Ascending aorta (tissue), 2 donors: ENCODE results near the gene FYN. TPM values are rescaled to one million over a fixed set of nuclear protein-coding genes. Genes with fewer than 3 reads are reported as not detected.

ENCODE experiments used
- DNase-seq, 2 donors: peaks; one replicate each; pipeline ENCODE4 v3.0.0-alpha.2; 2019; ENCODE audit warnings: low spot score in 2 of 2
- H3K27ac ChIP-seq, 2 donors: fragments of 200-600 bp; sonication (generic); one replicate each; pipeline ENCODE4 v1.5.1; 2016 to 2017; ENCODE audit warnings: mild to moderate bottlenecking in 1 of 2
- H3K27me3 ChIP-seq: fragments of 200-600 bp; sonication (generic); one replicate; pipeline ENCODE4 v1.5.1; 2017
- H3K36me3 ChIP-seq, 2 donors: fragments of 200-600 bp; sonication (generic); one replicate each; pipeline ENCODE4 v1.5.1; 2016
- H3K4me1 ChIP-seq, 2 donors: fragments of 200-600 bp; sonication (generic); one replicate each; pipeline ENCODE4 v1.5.1; 2016 to 2017; ENCODE audit warnings: mild to moderate bottlenecking in 1 of 2
- H3K4me3 ChIP-seq, 2 donors: fragments of 200-600 bp; sonication (generic); one replicate each; pipeline ENCODE4 v1.5.1; 2016 to 2017; ENCODE audit warnings: mild to moderate bottlenecking in 1 of 2
- H3K9me3 ChIP-seq, 2 donors: fragments of 200-600 bp; sonication (generic); one replicate each; pipeline ENCODE4 v1.5.1; 2016
- CTCF ChIP-seq, 3 experiments: fragments of 200-600 bp in 2 of 3; fragments of 450-650 bp in 1 of 3; sonication (generic) in 2 of 3; IDR thresholded peaks; one replicate each; pipeline ENCODE4 v1.5.1; 2016 to 2019; ENCODE audit warnings: antibody characterized with exemption in 3 of 3, mild to moderate bottlenecking in 1 of 3, moderate library complexity in 1 of 3
- intact Hi-C: fragments of 100-400 bp; cut with DNase I; formaldehyde crosslinking; loops from one replicate; pipeline ENCODE4 v1.15.1; 2023
- total RNA-seq: library from RNA; depleted of rRNA; stranded (reverse); fragments of >200 nt; gene quantifications from one replicate; pipeline ENCODE4 v1.1.0, GENCODE V29; 2016

FYN gene
- total RNA-seq, 1 donor from 2014 or later: 141 TPM

GRCh38 chr6:111674413-111674812, 198.8 kb downstream of the FYN start:
- H3K27ac ChIP-seq: no peak overlapping the region
- TF ChIP-seq CTCF (IDR thresholded peaks at IDR 0.05): no peak
- H3K9me3 ChIP-seq: no peaks in the 10 kb centered on the region
- peaks cover 3 to 18% of the 10 kb centered on the region in 2 donors for H3K36me3 ChIP-seq
- intact Hi-C loops: no loop called here
- no peaks in the 10 kb centered on the region for H3K27me3 ChIP-seq
- DNase-seq: no peak
- peaks cover 0 to under 1% of the 10 kb centered on the region in 2 donors for H3K4me1 ChIP-seq
- H3K4me3 ChIP-seq: no peak overlapping the region

GRCh38 chr6:111673937-111674336, 199.3 kb downstream of the FYN start:
- H3K36me3 ChIP-seq: peaks cover 3 to 18% of the 10 kb centered on the region in 2 donors
- H3K9me3 ChIP-seq: no peaks in the 10 kb centered on the region
- no peak overlapping the region for H3K4me3 ChIP-seq
- H3K27ac ChIP-seq: no peak overlapping the region
- TF ChIP-seq CTCF (IDR thresholded peaks at IDR 0.05): no peak
- no peak for DNase-seq
- intact Hi-C loops: no loop called here
- H3K27me3 ChIP-seq: no peaks in the 10 kb centered on the region
- no peaks in the 10 kb centered on the region for H3K4me1 ChIP-seq

- Histone ChIP-seq H3K4me3 (no peak overlapping the region), H3K9me3 (no peaks in the 10 kb centered on the region), H3K27me3 (no peaks in the 10 kb centered on the region), H3K36me3 (peaks cover 3 to 18% of the 10 kb centered on the region in 2 donors), H3K27ac (no peak overlapping the region), H3K4me1 (no peaks in the 10 kb centered on the region)
- no peak for TF ChIP-seq CTCF (IDR thresholded peaks at IDR 0.05)
- no peak for DNase-seq
- intact Hi-C loops: no loop called here
These were observed 199.7 kb downstream of the FYN start for GRCh38 chr6:111673532-111673931.

- Histone ChIP-seq H3K36me3 (peaks cover 3 to 18% of the 10 kb centered on the region in 2 donors), H3K27me3 (no peaks in the 10 kb centered on the region), H3K4me1 (no peaks in the 10 kb centered on the region), H3K9me3 (no peaks in the 10 kb centered on the region), H3K4me3 (no peak overlapping the region), H3K27ac (no peak overlapping the region)
- intact Hi-C loops: no loop called here
- no peak for DNase-seq
- no peak for TF ChIP-seq CTCF (IDR thresholded peaks at IDR 0.05)
These were observed 200.3 kb downstream of the FYN start for GRCh38 chr6:111672761-111673450.

- H3K4me1 ChIP-seq: peaks cover 14 to 15% of the 10 kb centered on the region in 2 donors
- no peak for TF ChIP-seq CTCF (IDR thresholded peaks at IDR 0.05)
- peaks cover 3 to 17% of the 10 kb centered on the region in 2 donors for H3K36me3 ChIP-seq
- H3K27me3 ChIP-seq: no peaks in the 10 kb centered on the region
- intact Hi-C loops: loop anchor here (2.0 kb wide), 1 partner anchor 13 kb away; no protein-coding TSS in a partner anchor
- no peak for DNase-seq
- H3K9me3 ChIP-seq: no peaks in the 10 kb centered on the region
- H3K27ac ChIP-seq: no peak overlapping the region
- no peak overlapping the region for H3K4me3 ChIP-seq
These were observed 203.9 kb downstream of the FYN start for GRCh38 chr6:111669326-111669725.
